Measurements from ENCODE around the gene PROX2.

Gene PROX2, protein sequence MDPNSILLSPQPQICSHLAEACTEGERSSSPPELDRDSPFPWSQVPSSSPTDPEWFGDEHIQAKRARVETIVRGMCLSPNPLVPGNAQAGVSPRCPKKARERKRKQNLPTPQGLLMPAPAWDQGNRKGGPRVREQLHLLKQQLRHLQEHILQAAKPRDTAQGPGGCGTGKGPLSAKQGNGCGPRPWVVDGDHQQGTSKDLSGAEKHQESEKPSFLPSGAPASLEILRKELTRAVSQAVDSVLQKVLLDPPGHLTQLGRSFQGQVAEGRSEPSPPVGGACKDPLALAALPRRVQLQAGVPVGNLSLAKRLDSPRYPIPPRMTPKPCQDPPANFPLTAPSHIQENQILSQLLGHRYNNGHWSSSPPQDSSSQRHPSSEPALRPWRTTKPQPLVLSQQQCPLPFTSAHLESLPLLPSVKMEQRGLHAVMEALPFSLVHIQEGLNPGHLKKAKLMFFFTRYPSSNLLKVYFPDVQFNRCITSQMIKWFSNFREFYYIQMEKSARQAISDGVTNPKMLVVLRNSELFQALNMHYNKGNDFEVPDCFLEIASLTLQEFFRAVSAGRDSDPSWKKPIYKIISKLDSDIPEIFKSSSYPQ

DNA sequence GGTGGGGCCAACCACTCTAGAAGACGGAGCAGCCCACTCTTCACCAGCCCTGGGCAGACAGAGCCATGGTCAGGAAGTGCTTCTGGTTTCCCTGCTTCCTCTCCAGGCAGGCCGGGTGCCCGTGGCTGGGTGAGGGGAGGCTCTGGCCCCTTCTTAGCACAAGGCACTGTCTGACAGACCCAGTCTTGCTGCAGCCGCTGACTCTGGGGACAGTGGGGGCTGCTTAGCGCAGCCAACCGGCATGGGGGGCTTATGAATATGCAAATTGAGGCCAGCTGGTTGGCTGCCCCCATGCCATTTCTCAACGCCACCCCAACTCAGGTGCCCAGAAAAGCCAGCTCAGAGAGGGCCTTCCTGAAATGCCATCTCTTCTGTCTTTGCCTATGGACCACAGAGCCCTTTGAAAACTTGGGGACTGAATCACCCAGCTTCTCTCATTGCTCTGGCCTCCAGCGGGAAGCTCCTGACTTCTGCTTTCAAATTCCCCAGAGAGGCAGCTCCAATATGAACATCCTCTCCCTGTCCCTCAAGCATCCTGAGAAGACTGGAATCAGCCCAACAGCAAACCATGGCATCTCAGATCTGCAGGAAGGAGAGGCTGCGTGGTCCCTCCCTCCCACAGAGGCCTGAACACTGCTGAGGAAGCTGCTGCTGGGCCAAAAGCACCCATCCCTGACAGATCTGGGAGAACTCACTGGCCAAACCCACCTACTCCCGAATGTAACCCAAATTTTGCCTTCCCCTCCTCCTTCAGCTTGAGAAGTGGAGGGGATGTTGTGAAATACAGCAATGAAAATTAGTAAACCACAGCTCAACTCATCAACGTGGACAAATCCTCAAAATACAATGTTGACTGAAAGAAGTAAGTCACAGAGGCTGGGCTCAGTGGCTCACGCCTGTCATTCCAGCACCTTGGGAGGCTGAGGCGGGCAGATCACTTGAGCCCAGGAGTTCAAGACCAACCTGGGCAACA lies at the start of gene PROX2:
Gene PROX2 (minus strand): TSS at position 205 of the 973 bp plus-strand sequence. CDS start 12,311 bp downstream, outside the sequence.
- DNase-seq, result no peak

DNA sequence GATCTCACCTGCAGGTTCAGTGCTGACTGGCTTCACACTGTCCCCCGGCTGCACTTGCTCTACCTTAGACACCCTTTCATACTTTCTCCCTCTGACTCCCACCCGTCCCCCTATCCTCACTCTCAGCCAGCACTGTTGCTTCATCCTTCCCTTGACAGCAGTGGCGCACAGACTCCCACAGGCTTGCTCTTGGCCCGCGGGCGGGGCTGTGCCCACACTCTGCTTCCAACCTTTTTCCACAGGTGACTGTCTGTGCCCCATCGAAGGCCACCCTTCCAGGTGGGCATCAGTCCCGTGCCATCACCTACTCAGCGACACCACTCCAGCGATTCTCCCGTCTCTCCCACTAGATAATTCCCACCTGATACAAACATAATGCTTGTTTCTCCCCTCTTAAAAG lies 48.1 kb upstream of the PROX2 start:
- DNase-seq, result no peak

DNA sequence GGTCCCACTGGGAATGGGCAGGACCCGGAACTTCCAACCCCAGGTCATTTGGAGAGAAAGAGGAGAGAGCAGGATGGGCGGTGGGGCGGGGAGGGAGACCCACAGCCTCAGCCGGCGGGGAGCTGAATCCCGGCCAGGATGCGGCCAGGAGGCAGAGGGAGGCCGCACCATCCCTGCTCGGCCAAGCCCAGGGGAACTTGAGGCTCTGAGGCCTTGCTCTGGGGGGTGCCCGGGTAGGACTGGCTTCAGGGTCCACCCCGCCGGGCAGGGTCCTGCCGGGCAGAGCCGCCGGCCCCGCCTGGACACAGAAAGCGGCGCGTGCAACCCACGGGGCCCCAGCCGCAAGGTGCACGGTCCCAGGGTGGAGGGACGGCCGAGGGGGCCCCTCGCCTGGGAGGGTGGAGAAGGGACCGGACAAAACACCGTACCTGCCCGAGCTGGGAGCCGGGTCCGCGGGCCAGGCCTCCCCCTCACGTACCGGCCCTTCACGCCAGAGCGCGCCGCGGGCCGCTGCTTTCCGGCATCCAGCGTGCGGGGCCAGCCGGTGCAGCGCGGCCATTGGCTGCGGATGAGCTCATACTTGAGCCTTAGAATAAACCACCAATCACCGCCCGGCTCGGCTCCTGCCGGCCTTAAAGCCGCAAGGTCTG lies 46.9 kb upstream of the PROX2 start, which contains the start of gene RPS6KL1:
Gene RPS6KL1 (minus strand): TSS at position 509 of the 650 bp plus-strand sequence. CDS start 1,719 bp downstream, outside the sequence.
- peak; percentile 94 for DNase-seq

DNA sequence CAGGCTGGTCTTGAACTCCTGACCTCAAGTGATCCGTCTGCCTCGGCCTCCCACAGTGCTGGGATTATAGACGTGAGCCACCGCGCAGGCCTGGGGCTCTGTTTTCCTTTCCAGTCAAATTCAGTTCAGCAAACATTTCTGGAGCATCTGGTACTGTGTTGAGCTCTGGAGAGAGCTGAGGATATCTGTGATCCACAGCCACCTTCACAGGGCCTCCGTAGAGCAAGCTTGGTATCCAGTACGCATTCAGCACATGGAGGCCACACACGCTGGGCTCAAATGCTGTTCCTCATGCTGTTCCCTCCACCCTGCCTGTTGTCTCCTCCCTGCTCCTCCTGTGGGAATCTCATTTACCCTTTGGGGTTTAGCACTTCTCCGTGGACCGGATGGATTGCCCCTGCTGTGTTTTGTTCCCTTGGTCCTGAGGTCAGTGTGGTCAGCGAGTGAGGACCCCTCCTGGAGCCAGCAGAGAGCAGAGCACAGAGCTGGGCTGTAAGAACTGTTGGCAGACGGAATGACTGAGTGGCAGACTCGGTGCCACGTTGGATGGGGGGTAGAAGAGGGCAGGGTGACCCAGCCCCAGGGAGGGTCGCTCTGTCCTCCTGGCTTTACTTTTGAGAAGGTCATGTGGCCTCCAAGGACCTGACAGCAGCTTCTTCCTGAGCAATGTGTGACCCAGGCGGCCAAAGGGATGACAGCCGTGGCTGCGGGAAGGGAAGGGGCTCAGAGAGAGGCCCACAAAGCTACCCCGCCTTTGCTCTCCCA lies 46.2 kb upstream of the PROX2 start:
- no peak for DNase-seq

DNA sequence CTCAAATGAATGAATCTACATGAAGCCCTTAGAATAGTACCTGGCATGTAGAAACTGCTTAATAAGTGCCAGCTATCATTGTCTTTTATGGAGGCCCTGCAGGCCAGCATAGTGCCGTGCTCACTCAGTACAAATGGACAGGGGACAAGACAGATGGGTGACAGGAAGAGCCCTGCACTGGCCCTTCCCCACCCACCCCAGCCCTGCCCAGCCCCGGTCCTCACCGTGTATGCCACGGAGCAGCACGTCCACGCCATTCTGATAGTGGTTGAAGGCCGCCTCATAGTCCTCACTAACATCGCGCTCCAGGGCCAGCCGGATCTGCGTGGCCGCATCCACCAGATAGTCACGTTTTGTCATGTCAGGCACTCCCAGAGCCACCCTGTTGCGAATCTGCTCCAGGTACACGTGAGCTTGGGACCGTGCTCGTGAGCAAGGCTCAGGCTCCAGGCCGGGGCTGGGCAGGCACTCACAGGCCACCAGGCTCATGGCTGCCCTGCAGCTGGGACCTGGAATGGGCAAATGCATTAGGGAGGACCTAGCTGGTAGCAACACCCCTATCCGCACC lies 45.2 kb upstream of the PROX2 start:
- no peak for DNase-seq

DNA sequence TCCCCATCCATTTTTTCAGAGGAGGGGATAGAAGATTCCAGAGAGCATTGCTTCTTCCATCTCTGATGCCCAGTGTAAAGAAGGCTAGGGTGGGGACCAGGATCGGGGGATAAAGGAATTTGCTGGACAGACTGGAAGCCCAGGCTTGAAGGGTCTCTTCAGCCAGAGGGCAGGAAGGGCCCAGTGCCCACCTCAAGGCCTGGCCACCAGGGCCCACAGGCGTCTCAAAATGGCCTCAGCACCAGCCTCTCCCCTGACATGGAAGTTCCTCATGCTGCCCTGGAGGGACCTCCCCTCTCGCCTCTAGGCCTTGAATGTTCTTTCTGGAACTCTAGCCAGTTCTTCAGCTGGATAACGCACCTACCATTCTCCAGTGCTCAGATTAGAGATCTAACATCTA lies 44.3 kb upstream of the PROX2 start:
- DNase-seq, result no peak

DNA sequence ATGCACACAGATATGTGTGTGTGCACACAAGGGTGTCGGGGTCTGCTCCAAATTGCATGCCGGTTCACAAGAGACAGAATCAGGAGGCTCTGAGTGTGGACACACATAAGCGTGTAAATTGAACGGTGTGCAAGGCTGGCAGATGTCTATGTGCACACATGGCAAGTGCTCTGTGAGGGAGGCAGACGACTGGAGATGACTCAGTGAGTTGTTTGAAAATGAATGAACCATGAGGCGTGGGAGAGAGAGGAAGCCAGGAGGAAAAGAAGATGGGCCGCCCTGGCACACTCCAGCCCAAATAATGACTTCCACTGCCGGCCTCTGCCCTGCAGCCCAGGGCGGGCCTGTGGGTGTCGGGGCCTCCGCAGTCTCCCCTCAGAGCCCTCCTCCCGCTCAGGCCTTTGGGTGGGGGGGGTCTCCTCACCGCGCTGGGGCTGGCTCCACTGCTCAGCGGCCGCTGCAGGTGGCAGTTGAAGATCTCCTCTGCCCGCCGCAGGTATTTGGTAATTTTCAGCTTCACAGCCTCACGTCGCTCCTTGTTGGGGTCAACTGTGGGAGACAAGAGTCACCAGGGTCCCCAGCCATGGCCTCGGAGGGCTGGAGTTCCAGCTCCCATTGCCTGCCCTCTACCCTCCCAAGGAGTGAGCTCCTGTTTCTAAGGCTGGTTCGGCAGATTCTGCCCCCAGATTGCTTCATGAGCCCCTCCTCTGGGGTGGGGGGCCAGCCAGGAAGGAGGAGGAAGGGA lies 43.6 kb upstream of the PROX2 start:
- no peak for DNase-seq

DNA sequence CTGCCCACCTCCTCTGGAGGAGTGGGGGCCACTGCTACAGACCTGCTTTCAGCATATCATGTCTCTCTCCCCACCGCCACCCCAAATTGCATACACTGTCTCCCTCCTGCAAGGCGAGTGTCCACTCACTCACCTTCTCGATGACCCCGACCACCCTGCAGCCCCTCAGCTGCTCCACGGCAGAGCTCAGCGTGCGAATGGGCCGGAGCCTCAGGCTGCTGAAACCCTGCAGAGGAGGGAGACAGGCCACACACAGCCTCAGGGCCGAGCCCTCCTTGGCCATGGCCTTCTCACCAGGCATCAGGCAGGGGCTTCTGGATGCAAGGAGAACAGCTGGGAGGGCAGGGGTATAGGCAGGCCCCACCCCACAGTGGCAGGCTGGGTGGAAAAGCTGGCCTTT lies 42.4 kb upstream of the PROX2 start:
- no peak for DNase-seq

DNA sequence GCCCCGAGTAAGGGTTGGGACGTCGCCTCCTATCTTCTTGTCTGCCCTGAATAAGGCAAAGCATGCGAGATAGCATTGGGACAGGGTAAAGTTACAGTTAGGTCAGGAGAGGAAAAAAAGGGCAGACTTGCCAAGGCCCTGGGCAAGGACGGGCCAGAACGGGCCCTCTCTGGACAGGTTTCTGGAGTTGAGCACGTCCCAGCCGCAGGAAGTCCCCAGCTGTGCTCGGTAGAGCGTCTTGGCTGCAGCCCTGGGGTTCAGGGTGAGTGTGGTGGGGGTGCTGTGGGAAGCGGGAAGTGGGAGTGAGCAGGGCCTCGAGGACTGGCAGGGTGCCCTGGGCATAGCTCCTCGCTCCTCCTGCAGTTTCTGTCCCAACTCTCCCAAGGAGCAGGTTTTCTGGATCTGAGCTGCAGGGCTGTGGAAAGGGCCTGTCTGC lies 41.7 kb upstream of the PROX2 start:
- DNase-seq, result no peak

DNA sequence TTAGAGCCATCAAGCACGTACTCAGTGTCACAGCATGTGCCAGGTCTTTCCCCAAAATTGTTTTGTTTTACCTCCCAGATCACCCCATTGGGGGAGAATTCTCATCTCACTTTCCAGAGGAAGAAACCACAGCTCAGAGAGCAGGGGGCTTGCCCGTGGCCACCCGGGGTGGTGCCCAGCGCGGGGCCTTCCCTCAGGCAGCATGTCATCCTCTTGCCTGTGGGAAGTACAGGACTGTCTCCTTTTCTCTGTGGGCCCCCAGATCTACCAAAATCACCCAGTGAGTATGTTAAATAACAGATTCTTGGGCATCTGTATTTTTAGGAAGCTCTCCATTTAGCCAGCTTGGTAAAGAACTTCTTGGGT lies 41.2 kb upstream of the PROX2 start:
- no peak for DNase-seq

DNA sequence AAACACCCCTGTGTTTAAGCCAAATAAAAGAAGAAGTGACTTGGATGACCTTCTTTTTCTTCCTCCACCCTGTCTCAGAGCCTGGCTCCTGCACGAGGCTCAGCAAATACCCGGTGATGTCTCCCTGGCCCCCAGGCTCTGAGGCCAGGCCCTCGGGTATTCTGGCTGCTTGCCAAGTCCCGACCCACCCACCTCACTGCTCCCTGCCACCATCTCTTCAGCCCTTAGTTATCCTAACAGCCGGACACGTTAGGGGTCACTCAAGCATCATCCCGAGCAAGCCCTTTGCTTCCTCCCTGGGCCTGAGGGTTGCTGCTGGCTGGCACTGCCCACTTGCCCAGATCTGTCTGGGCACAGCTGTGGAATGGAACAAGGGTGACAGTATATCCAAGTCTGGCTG lies 39.9 kb upstream of the PROX2 start:
- no peak for DNase-seq

DNA sequence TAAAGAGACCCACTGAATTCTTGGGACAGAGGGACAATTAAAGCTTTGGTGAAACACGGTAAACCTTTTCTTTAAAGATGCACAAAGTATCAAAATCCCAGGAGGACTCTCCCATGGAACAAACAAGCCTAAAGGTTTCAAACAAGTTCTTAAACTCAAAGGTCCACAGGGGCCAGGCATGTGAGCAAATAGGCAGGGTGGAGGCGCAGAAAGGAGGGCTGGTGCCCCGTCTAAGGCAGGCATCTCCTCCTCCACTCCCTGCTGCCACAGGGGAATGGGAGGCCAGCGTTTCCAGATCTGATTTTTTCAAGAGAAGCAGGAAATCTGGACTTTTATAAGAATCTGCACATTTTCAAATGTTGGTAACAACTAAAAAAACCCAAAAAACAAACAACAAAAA lies 39.5 kb upstream of the PROX2 start:
- no peak for DNase-seq

DNA sequence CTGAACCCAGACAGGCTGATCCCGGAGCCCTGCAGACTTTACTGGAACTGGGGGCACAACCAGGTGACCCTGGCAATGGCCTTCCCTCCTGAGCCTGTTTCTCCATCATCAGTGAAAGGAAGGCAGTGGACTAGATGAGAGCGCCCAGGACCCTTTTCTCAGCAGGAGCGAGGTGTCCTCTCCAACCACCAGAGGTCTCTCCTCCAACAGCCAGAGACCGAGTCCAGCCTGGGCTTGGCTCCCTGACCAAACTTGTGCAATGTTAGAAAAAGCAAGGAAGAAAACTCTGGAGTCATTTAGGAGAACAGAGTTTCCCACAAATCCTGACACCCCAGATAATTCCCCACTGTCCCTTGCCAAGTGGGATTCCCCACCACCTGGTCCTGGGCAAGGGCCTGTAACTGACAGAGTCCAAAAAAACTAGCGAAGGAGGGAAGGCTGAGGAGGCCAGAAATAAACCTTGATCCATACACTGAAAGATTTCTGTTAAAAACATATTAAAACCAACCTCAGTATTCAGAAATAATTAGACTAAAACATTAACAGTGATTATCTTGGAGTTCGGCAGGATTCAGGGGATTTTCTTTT lies 38.1 kb upstream of the PROX2 start:
- no peak for DNase-seq

DNA sequence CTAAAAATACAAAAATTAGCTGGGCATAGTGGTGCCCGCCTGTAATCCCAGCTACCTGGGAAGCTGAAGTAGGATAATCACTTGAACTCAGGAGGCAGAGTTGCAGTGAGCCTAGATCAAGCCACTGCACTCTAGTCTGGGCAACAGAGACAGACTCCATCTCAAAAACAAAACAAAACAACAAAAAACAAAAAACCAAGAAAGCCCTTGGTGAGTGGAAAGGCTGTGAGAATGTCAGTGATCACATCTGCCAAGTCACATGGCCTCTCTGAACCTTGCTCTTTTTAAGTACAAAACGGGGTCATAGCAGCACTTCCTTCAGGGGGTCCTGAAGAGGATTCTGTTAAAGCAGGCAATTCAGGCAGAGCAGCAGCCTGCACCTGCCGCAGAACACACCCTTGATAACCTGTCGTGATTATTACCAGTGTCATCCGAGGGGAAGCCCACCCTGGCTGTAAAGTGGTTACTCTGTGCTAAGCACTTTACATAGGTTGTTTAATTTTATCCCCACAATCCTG lies 37.5 kb upstream of the PROX2 start:
- DNase-seq, result no peak

DNA sequence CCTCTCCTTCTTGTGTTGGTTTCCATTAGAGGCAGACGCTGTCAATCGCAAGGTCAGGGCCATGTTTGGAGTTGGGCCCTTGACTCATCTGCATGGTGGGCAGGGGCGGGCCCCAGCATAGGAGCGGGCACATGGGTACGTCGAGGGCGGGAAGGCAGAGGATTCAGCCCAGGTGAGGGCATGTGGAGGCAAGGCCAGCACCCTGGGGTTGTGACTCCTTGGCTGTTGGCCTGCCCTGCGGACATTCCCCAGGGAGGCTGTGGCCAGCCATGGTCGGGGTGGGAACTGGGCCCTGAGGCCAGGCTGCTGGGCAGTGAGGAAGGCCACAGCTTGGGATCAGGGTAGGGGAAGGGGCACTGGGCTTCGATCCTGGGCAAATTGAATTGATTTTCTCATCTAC lies 36.9 kb upstream of the PROX2 start:
- no peak for DNase-seq

DNA sequence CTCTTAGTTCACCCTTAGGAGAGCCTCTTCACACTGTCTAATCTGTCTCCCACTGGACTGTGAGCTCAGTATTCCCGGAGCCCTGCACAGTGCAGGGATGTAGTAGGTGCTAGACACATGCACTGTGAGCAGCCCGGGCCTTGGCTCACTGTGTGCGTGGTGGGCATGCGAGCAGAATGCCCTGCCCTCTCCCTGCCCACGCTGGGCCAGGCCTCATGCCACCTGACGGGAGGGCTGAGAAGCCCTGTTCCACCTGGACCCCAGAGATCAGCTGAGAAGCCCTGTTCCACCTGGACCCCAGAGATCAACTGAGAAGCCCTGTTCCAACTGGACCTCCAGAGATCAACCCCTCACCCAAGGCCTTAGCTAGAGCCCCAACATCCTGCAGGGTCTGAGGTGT lies 36.2 kb upstream of the PROX2 start:
- DNase-seq, result no peak

DNA sequence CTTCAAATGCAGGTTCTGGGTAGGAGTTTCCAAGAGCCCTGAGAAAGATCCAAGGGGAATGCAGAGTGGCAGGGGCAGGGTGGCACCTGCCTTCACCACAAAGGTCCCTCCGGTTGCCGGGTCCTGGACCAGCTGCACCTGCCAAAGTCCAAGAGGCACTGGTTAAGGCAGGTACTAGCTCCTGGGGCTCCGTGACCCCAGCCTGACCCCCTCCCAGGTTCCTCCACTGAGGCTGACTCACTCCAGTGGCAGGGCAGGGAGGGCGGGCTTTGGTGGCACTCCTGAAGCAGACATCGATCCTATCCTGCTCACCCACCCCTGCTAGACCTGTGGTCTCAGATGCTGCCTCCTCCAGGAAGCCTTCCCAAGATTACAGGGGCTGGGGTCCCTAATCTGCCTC lies 35.8 kb upstream of the PROX2 start:
- DNase-seq, result no peak

DNA sequence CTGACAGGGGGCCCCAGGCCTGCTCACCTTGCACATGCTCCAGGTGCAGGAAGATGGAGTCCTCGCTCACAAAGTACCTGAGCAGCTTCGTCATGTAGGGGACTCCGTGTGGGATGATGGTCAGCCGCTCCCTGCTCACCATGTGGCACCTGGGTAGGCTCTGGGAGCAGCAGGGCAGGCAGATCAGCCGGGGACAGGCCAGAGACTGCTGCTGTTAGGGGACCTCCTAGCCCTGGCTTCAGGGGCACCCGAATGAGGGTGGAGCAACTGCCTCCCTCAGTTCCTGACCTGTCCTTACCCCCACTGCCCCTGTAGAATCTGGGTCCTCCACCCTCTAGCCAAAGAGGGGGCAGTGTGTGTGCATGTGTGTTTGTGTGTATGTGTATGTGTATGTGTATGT lies 35.3 kb upstream of the PROX2 start:
- DNase-seq, result no peak

DNA sequence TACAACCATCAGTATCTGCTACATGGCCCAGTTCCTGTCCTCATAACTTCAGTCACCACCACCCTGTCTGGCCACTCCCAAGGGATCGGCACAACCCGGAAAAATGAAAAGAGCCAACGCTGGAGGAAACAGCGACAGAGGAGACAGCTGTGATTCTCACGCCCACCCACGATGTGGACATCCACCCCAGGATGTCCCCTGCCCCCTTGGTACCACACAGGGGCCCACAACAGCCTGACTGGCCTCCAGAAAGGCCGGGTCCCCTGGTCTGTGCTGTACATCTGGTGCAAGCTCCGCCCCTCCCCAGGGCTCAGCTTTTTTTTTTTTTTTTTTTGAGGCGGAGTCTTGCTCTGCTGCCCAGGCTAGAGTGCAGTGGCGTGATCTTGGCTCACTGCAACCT lies 34.6 kb upstream of the PROX2 start:
- no peak for DNase-seq

DNA sequence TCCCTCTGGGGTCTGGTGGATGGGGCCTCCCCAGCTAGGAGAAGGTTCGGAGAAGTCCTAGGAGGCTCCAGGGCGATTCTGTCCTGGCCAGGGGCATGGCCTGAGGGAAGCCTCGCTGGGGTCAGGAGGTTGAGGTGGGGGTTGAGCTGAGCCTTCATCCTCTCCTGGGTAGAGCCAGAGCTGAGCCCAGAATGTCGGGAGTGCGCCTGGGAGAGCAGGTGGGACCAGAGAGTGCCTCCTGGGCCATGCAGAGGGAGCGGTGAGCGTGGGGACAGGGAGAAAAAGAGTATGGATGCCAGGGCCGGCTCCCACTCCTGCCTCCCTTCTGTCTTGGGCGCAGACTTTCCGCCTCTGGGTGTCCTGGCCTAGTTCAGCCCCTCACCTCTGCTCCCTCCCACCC lies 34.0 kb upstream of the PROX2 start:
- DNase-seq, result no peak
